Prostate gland (tissue), 2 donors: ENCODE results near the gene RRAD.
"Not testable (repeated sequence)": the region's sequence is repeated elsewhere in the genome, so short reads cannot be mapped to it uniquely, and the experiment has no call there.

Source experiments
- CTCF ChIP-seq, 4 experiments: fragments of 200-600 bp in 2 of 4; fragments of 450-650 bp in 2 of 4; sonication (generic) in 2 of 4; IDR thresholded peaks; 1 replicate in 3 of 4; 2 replicates in 1 of 4; pipeline ENCODE4 v1.5.1; 2016 to 2019; ENCODE audit warnings: antibody characterized with exemption in 4 of 4, mild to moderate bottlenecking in 2 of 4, moderate library complexity in 2 of 4
- POLR2A ChIP-seq: fragments of 450-650 bp; IDR thresholded peaks from one replicate; pipeline ENCODE4 v1.6.1; 2016; ENCODE audit warnings: antibody characterized with exemption, mild to moderate bottlenecking

GRCh38 chr16:66956154-66956457 lies 30.8 kb upstream of the RRAD start:
- not testable (repeated sequence) for TF ChIP-seq POLR2A; CTCF (IDR thresholded peaks at IDR 0.05)
